Measurements from ENCODE around the gene APOO.
A peak's percentile ranks its signal among the peaks of the same experiment; 100 is the strongest.
"Not testable (repeated sequence)": the region's sequence is repeated elsewhere in the genome, so short reads cannot be mapped to it uniquely, and the experiment has no call there.

The APOO gene

GRCh38 chrX:23902419-23902818 lies 5.3 kb downstream of the APOO start:
- peak; percentile 24 for DNase-seq

GRCh38 chrX:23901805-23902204 lies 5.9 kb downstream of the APOO start:
- peak; percentile 46 for DNase-seq

GRCh38 chrX:23901060-23901459 lies 6.7 kb downstream of the APOO start:
- DNase-seq: no peak

GRCh38 chrX:23900220-23900797 lies 7.4 kb downstream of the APOO start:
- no peak for DNase-seq

- DNase-seq: no peak
Observed at GRCh38 chrX:23898412-23898959, 9.3 kb downstream of the APOO start.

- DNase-seq: no peak
Observed at GRCh38 chrX:23896981-23897380, 10.8 kb downstream of the APOO start.

GRCh38 chrX:23896539-23896938 lies 11.2 kb downstream of the APOO start:
- not testable (repeated sequence) for DNase-seq

GRCh38 chrX:23894993-23895392 lies 12.7 kb downstream of the APOO start:
- DNase-seq: not testable (repeated sequence)

- no peak for DNase-seq
Observed at GRCh38 chrX:23890933-23891332, 16.8 kb downstream of the APOO start.

GRCh38 chrX:23888887-23889501 lies 18.7 kb downstream of the APOO start:
- DNase-seq: no peak

- DNase-seq: no peak
Observed at GRCh38 chrX:23887918-23888317, 19.8 kb downstream of the APOO start.

- DNase-seq: no peak
Observed at GRCh38 chrX:23887451-23887850, 20.3 kb downstream of the APOO start.

- no peak for DNase-seq
Observed at GRCh38 chrX:23885803-23886202, 21.9 kb downstream of the APOO start.

GRCh38 chrX:23884427-23885024 lies 23.2 kb downstream of the APOO start:
- no peak for DNase-seq

GRCh38 chrX:23883737-23884354 lies 23.9 kb downstream of the APOO start:
- DNase-seq: no peak

- no peak for DNase-seq
Observed at GRCh38 chrX:23879380-23880090, 28.2 kb downstream of the APOO start.

GRCh38 chrX:23871905-23872546 lies 35.7 kb downstream of the APOO start:
- no peak for DNase-seq

- no peak for DNase-seq
Observed at GRCh38 chrX:23870041-23870440, 37.7 kb downstream of the APOO start.

- no peak for DNase-seq
Observed at GRCh38 chrX:23864742-23865326, 42.9 kb downstream of the APOO start.

- DNase-seq: not testable (repeated sequence)
Observed at GRCh38 chrX:23861952-23862351, 45.8 kb downstream of the APOO start.

GRCh38 chrX:23861215-23861896 lies 46.4 kb downstream of the APOO start:
- no peak for DNase-seq

GRCh38 chrX:23859238-23859637 lies 48.5 kb downstream of the APOO start:
- DNase-seq: not testable (repeated sequence)
